GM12892 (cell line): Measurements from ENCODE around the gene CHRND.

Experiments
- POLR2A ChIP-seq: IDR thresholded peaks from 2 replicates; pipeline ENCODE4 v1.6.1; 2011; ENCODE audit warnings: low read depth, low read length, control low read depth
- POLR2AphosphoS5 ChIP-seq: IDR thresholded peaks from 2 replicates; pipeline ENCODE4 v1.6.1; 2011; ENCODE audit warnings: low read depth, low read length, control low read depth

- TF ChIP-seq POLR2A (no peak), POLR2AphosphoS5 (no peak)
Observed at GRCh38 chr2:232580648-232580981, 54.7 kb downstream of the CHRND start.
